Loucy (cell line): ENCODE results near the gene SLC39A11.

Experiments
- H2AFZ ChIP-seq: fragments of 200-600 bp; sonication (generic); 2 replicates; pipeline ENCODE4 v1.6.0; 2016; ENCODE audit warnings: antibody characterized with exemption, mild to moderate bottlenecking, low read length, moderate library complexity
- H3F3A ChIP-seq: fragments of 200-600 bp; 2 replicates; pipeline ENCODE4 v1.6.0; 2016; ENCODE audit warnings: antibody characterized with exemption, low read depth, mild to moderate bottlenecking
- H3K27me3 ChIP-seq: fragments of 200-600 bp; sonication (generic); 2 replicates; pipeline ENCODE4 v1.6.1; 2014; ENCODE audit warnings: low read length, mild to moderate bottlenecking; ENCODE audit not compliant: insufficient read depth, poor library complexity, severe bottlenecking
- H3K36me3 ChIP-seq: fragments of 200-600 bp; sonication (generic); 2 replicates; pipeline ENCODE4 v1.6.1; 2016; ENCODE audit warnings: low read length; ENCODE audit not compliant: insufficient read depth
- H3K4me1 ChIP-seq: fragments of 200-600 bp; sonication (generic); 2 replicates; pipeline ENCODE4 v1.5.1; 2014; ENCODE audit warnings: low read length, mild to moderate bottlenecking; ENCODE audit not compliant: insufficient read depth, poor library complexity, severe bottlenecking
- H3K4me2 ChIP-seq: fragments of 200-600 bp; sonication (generic); 2 replicates; pipeline ENCODE4 v1.6.0; 2014; ENCODE audit warnings: antibody characterized with exemption, low read length, low read depth, mild to moderate bottlenecking; ENCODE audit not compliant: poor library complexity, severe bottlenecking
- H3K4me3 ChIP-seq: fragments of 200-600 bp; sonication (generic); 2 replicates; pipeline ENCODE4 v1.5.1; 2014; ENCODE audit warnings: low read length, mild to moderate bottlenecking, mixed read lengths; ENCODE audit not compliant: poor library complexity, severe bottlenecking
- H3K79me2 ChIP-seq: fragments of 200-600 bp; sonication (generic); 2 replicates; pipeline ENCODE4 v1.6.1; 2014; ENCODE audit warnings: low read length; ENCODE audit not compliant: insufficient read depth
- H3K9ac ChIP-seq: fragments of 200-600 bp; sonication (generic); 2 replicates; pipeline ENCODE4 v1.6.0; 2014; ENCODE audit warnings: mild to moderate bottlenecking, low read depth, low read length, moderate library complexity; ENCODE audit not compliant: poor library complexity, severe bottlenecking
- H3K9me2 ChIP-seq: fragments of 200-600 bp; sonication (generic); replicated peaks from 2 replicates; pipeline ENCODE4 v1.6.1; 2016; ENCODE audit warnings: low read depth, low read length, mixed read lengths
- H3K9me3 ChIP-seq: fragments of 200-600 bp; sonication (generic); 2 replicates; pipeline ENCODE4 v1.6.1; 2014; ENCODE audit warnings: mild to moderate bottlenecking, antibody characterized with exemption, low read length, low read depth; ENCODE audit not compliant: insufficient read depth
- H4K20me1 ChIP-seq: fragments of 200-600 bp; sonication (generic); 2 replicates; pipeline ENCODE4 v1.6.0; 2014; ENCODE audit warnings: antibody characterized with exemption, low read length, mild to moderate bottlenecking; ENCODE audit not compliant: insufficient read depth, poor library complexity, severe bottlenecking
- CTCF ChIP-seq: fragments of 200-600 bp; sonication (generic); conservative IDR thresholded peaks from 2 replicates; pipeline ENCODE4 v1.5.1; 2014; ENCODE audit warnings: mild to moderate bottlenecking, antibody characterized with exemption, low read length
- EZH2phosphoT487 ChIP-seq: fragments of 200-600 bp; IDR thresholded peaks from 2 replicates; pipeline ENCODE4 v1.6.1; 2018; ENCODE audit warnings: antibody characterized with exemption, mild to moderate bottlenecking, moderate library complexity, borderline replicate concordance

Gene SLC39A11

GRCh38 chr17:72935984-72936383, 156.5 kb downstream of the SLC39A11 start:
- H3K4me2 ChIP-seq: no peak overlapping the region
- H3K79me2 ChIP-seq: no peaks in the 10 kb centered on the region
- no peak overlapping the region for H3K9ac ChIP-seq
- no peak overlapping the region for H3K4me3 ChIP-seq
- no peaks in the 10 kb centered on the region for H3K9me2 ChIP-seq
- no peaks in the 10 kb centered on the region for H3K27me3 ChIP-seq
- H4K20me1 ChIP-seq: no peaks in the 10 kb centered on the region
- no peaks in the 10 kb centered on the region for H3K36me3 ChIP-seq
- no peak for TF ChIP-seq CTCF
- no peak for TF ChIP-seq EZH2phosphoT487
- H3F3A ChIP-seq: no peaks in the 10 kb centered on the region
- peaks cover 7% of the 10 kb centered on the region for H3K4me1 ChIP-seq
- no peak overlapping the region for H2AFZ ChIP-seq
- no peaks in the 10 kb centered on the region for H3K9me3 ChIP-seq

GRCh38 chr17:72934927-72935326, 157.6 kb downstream of the SLC39A11 start:
- no peaks in the 10 kb centered on the region for H3F3A ChIP-seq
- H3K9me3 ChIP-seq: no peaks in the 10 kb centered on the region
- no peaks in the 10 kb centered on the region for H3K27me3 ChIP-seq
- H4K20me1 ChIP-seq: no peaks in the 10 kb centered on the region
- H3K9me2 ChIP-seq: no peaks in the 10 kb centered on the region
- peaks cover 13% of the 10 kb centered on the region for H3K4me1 ChIP-seq
- no peak overlapping the region for H3K4me3 ChIP-seq
- H3K79me2 ChIP-seq: no peaks in the 10 kb centered on the region
- no peaks in the 10 kb centered on the region for H3K36me3 ChIP-seq
- no peak overlapping the region for H3K9ac ChIP-seq
- H2AFZ ChIP-seq: no peak overlapping the region
- no peak overlapping the region for H3K4me2 ChIP-seq
- TF ChIP-seq CTCF (no peak), EZH2phosphoT487 (no peak)

GRCh38 chr17:72931635-72932034, 160.9 kb downstream of the SLC39A11 start:
- Histone ChIP-seq H3K9me2 (no peaks in the 10 kb centered on the region), H3K27me3 (no peaks in the 10 kb centered on the region), H3K4me2 (no peak overlapping the region), H3K9me3 (no peaks in the 10 kb centered on the region), H2AFZ (no peak overlapping the region), H3K9ac (no peak overlapping the region), H3K4me1 (peaks cover 13% of the 10 kb centered on the region), H3K36me3 (no peaks in the 10 kb centered on the region), H4K20me1 (no peaks in the 10 kb centered on the region), H3F3A (no peaks in the 10 kb centered on the region), H3K79me2 (no peaks in the 10 kb centered on the region), H3K4me3 (no peak overlapping the region)
- TF ChIP-seq EZH2phosphoT487: no peak
- no peak for TF ChIP-seq CTCF
